T1000 (cell line): ENCODE measurements around the gene DCLK2.

ENCODE experiments used
- DNase-seq: peaks from one replicate; lab custom pipeline; 2025; ENCODE audit warnings: mixed read lengths; lab: John Stamatoyannopoulos, UW

DCLK2 gene

DNA sequence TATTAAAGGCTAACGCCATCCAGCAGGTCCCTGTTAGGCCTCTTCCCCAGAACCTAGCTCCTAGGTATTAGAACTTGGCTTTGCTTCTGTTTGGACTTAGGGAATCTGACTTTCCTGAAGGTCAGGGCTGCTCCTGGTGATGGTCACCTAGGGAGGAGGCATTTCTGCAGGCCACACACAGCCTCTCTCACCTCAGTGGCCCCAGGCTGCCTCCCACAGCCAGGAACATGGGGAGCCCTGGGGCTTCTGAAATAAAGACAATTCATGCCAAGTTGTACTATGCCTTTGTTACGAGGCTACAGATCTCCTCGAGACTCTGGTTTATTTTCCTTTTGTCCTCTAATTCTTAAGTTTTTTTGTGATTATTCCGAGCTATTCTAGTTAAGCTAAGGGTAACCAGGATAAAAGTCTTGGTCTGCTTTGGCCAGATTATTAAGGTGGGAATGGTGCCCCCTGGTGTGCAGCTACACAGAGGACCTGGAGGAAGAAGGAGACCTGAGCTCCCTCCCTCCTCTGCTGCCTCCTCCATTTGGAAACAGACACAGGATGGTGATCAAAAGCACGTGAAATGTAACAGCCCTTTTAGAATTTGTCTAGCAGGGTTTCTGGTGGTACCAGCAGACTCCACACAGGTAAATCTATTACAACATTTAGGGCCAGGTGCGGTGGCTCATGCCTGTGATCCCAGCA is 131.0 kb downstream of the DCLK2 start:
- no peak for DNase-seq

DNA sequence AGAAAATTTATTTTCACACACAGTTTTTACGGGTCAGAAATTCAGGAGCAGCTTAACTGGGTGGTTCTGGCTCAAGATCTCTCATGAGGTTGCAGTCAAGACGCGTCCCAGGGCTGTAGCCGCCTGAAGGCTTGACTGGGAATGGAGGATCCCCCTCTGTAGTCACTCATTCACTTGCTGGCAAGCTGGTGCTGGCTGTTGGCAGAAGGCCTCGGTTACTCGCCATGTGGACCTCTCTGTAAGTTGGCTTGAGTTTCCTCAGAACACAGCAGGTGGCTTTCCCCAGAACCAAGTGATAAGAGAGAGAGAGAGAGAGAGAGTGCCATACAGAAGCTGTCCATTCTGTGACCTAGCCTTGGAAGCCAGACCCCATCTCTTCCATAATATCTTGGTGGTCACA is 132.8 kb downstream of the DCLK2 start:
- no peak for DNase-seq

DNA sequence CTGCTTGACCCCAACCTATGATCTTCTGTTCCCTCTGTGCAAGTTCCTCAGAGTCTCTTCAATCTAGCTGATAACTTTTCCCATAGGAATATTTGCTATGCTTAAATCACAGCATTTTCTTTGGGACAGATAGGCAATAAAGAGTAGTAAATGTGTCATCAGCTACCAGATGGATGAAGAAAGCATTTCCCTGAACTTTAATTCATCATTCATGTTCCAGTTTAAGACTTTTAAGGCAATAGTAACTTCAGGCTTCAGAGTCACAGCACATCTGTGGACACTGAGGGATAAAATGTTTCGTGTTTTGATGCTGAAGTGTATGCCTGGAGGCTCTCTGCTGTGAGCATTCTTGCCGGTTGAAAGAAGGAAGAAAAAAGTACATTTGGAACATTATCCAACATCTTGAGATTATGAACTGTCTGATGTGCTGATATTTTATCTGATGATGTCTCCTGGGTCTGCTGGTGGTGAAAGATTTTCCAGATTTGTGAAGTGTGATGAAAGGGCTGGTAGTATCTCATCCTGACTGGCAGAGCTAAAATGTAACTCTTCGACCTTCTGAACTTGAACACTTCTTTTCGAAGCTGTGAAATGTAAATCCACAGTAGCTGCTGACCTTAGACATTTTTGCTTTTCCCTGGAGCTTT is 133.7 kb downstream of the DCLK2 start:
- DNase-seq, result no peak

DNA sequence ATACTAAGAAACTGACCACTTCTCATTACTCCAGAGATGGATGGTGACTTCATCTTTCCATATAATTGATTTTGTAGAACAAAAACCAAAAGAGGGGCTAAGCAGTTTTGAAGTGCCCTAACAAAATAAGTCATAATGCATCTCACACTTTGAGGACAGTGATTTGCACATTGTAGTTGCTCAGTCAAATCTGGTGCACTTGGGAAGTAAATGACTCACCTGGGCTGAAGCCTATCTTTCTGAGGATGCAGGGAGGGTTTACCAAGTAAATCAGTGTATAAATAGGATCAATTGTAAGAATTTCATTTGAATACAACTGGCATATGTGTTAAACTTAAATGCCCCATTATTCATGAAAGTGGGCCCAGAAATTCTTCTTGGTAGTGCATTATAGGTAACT is 134.2 kb downstream of the DCLK2 start:
- no peak for DNase-seq

DNA sequence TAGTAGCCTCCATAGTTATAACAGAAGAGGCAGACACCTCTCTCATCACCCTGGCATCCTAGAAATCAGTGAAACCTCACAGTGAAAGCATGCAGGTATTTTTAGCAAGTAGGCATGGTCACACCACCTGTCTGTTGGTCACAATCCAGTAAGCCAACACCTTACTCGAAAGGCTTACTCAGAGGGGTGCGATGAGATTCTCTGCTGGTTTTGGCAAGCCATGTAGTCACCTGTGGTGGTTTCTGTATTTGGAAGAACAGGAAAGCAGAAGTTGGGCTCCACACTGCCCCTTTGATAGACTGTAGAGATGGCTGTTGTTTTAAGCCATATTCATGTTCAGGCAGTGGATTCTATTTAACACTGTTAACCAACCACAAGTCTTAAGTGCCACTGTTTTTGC is 134.7 kb downstream of the DCLK2 start:
- DNase-seq, result no peak

DNA sequence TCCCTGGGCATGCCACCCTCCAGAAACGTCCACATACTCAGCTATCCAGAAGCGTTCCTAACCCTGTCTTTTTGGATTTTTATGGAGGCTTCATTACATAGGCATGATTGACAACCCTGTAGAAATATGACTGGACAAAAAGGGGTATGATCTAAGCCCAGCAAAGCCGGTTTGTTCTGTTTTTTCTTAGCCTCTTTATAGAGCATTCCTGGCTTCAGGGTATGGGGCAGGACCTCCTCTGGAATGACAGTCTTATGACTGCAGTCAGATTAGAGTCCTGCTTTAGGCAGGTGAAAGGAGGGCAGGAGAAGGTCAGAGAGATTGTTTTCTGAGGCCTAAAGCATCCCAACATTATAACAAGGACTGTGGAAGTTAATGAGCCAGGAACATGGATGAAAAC is 137.4 kb downstream of the DCLK2 start:
- DNase-seq, result no peak

DNA sequence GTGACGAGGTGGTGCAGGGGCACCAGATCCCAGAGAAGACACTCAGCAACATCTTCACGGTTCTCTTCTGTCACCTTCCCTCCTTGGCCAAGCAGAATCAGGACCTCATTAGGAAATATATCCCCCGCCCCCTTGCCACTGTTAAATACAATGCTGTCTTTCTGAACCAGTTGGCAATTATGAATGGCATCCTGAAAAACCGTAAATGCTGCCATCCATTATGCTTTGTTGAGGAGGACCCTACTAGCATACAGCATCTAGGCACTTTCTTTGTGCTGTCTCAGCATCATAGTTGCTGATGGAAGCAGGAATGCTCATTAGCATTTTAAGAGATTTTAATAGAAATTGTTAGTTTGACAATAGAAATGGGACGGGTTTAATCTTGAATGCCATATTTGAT is 138.5 kb downstream of the DCLK2 start:
- DNase-seq, result no peak

DNA sequence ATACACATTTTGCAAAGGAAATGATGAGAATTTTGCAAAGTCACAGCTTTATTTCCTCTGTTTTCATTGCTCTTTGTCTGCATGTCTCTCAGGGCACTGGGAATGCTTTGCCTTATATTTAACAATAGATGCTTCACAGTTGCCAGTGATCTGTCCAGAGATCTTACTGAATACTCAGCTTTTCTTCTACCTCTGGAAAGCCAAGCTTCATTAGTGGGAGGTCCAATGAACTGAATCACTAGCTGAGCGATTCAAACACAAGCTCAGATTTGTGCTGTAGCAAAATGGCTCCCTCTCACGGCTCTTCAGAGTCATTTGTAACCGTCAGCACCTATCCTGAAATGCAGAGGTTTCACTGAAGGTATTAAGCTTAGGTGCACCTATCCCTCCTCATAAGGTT is 138.9 kb downstream of the DCLK2 start:
- DNase-seq, result no peak

DNA sequence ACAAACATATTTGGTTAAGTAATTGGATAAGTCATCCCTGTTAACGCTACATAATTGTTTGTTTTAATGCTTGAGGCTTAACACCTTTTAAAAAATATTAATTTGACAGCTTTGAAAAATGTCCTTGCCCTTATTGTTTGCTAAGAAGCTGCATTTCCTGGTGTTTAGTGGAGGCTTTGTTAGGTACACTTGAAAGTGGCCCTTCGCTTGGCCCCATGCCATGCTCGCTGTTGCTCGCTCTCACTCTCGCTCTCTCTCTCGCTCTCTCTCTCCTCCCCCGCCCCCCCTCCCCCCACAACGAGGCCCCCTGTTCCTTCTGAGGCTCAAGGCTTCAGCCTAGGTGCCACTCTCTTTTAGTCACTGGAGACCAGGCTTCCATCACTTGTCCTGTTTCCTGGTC is 139.6 kb downstream of the DCLK2 start:
- no peak for DNase-seq

DNA sequence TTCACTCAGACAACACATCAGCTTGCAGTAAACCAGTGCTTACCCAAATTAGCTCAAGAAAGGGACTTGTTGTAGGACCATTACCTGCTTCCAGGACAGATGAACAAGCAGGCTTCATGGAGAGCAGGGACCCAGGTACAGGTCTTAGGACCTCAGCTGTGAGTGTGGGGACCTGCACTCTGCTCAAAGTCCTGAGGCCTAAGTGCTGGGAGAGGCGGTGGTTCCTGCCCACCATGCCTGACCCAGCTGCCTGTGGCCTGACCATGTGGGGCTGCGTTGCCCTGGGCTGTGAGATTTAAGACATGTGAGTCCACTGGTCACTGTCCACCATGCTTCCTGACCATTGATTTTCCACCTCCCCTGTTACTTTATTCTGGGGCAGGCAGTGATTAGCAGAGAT is 140.2 kb downstream of the DCLK2 start:
- DNase-seq, result no peak

DNA sequence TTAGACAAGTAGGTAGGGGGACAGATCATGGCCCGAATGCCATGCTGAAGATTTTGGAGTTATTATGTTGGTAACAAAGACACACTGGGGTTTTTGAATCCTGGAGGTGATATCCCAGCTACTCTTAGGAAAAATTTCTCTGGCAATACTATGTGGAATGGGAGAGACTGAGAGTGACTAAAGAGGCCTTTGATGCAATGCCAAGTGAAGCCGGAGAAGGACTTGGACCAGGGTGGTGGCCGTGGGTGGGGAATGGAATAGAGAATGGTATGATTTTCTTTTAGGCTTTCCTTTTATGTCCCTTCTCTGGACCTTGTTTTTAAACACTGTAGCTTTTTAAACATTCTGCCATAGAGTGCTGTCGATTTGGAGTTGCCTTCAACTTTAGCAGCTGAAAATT is 141.6 kb downstream of the DCLK2 start:
- DNase-seq, result no peak

DNA sequence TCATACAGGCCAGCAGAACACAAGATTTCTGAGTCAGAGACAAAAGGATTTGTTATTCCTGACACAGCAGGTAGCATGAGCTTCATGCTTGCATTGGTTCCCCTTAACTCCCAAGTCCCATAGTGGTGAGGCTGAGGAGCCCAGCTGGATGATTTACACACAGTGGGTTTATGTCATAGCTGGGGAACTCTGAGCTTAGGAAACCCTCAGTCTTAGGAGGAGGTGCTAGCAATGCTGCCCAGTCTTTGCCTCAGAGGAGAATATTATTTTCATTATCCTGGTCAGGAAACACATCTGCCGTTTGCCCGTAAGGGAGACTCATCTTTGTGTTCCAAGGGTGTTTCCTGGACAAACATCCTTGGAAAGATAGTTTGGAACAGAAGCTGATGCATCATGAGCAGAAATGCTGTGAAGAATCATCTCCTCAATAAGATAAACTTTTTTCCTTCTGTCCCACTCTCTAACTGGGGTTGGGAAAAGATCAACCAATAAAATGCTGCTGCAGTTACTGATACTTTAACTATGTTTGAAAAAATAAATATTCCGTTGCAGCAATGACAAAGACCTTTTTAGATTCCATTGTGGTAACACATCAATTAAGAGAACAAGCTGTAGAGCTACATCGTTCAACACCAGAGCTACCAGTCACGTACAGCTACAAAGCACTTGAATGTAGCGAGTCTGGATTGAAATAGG is 146.8 kb downstream of the DCLK2 start:
- DNase-seq, result peak; percentile 29

DNA sequence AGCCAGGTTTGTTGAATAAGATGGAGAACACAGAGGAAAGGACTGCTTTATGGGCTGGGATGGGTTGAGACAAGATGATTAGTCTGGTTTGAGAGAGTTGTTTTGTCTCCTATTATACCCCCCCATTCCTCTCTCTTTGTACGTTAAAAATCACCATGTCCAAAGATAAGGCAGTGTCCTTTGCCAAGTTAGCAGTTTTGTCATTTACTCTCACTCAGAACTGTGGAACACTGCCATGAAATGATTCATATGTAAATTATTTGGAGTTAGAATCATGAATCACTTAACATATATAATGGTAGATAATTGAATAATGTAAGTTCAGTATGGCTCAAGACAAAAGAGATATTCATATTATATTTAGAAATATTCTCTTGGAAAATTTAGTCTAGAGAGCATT is 151.3 kb downstream of the DCLK2 start:
- no peak for DNase-seq

DNA sequence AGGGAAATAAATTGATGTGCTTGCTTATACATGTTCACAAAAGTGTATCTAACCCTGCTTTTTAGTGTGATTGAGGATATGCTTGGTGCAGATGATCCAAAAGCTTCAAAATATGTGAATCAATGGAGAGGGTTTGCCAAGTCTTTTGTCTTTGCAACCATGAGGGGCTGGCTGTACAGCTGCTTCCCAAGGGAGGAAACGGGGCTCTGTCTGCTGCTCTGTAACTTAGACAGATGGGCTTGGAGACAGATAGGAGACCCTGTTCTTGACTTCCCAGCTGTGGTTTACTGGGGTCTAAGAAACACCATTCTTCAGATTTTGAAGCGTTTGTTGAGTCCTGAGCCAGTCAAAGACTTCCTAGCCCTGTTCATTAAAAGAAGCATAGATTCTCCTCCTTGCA is 152.3 kb downstream of the DCLK2 start:
- no peak for DNase-seq

DNA sequence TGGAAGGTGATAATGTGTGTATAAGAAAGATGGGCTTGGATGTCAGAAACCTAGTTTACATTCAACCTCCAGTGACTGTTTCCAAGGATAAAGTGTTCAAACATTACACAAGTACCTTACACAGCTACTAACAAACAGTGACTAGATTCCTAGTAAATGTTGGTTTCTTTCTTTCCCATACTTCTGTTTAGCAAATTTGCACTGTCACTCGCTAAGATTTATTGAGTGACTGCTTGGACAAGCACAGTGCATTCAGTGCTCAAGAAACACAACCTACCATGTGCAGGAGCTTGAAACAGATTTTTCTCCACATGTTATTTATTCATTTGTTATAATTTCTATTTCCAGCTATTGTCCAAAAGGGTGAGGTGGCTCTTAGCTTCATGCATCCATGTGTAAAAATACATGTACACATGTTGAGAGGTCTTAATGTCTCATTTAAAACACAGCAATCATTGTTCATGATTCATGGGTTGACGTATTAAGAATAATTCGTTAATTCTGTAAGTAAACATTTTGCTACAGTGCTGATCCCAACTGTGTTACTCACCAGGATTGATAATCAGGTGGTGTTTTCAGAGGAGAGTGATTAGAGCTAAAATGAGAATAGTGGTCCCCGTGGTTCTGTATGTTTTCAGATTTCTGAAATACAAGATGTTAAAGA is 153.0 kb downstream of the DCLK2 start:
- no peak for DNase-seq

DNA sequence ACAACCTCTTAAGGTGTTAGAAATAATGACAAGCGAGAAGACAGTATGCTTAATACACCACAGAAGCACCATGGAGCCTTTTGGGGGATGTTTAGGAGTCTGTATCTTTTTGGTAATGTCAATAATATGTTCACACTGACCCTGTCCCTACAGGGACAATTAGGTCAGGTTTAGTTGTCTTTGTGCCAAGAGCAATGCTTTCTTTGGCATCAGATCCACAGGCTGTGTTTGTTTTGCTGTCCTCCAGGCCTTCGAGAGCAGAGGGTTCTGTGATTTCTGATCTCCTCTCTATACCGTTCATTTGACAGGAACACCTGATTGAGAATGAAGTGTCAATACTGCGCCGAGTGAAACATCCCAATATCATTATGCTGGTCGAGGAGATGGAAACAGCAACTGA is 153.8 kb downstream of the DCLK2 start:
- no peak for DNase-seq

DNA sequence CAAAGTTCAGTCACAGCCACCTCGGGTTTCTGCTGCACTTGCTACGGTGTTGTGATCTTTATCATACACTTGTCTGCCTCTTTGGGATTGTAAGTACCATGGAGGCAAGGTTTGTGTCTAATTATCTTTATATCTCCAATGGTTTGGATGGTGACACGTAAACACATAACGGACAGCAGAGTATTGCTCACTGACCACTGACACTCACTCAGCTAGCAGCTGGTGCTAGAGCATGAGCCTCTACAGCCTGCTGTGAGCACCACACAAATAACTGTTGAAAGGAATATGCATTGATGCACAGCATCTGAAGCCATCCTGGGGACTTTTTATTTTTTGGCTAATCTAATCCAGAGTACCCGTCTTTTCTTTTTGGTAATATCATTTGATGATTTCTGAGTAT is 156.0 kb downstream of the DCLK2 start:
- DNase-seq, result no peak

DNA sequence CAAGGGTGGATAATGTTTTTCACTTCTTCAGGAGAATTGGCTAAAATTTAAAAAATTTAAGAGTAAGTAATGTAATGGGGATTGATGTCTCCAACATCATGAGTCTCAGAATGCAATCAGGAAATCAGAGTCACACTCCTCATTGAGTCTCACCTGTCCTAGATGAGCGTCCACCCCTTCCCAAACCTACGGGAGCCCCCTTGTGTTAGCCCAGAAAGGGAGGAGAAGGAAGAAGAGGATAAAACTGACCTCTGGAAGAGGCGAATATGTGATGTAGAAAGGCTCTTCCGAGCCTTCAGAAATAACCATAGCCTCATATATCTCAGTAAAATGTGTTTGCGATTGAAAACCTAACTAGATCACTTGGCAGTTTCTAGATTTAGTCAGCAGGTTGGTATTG is 157.1 kb downstream of the DCLK2 start:
- no peak for DNase-seq

DNA sequence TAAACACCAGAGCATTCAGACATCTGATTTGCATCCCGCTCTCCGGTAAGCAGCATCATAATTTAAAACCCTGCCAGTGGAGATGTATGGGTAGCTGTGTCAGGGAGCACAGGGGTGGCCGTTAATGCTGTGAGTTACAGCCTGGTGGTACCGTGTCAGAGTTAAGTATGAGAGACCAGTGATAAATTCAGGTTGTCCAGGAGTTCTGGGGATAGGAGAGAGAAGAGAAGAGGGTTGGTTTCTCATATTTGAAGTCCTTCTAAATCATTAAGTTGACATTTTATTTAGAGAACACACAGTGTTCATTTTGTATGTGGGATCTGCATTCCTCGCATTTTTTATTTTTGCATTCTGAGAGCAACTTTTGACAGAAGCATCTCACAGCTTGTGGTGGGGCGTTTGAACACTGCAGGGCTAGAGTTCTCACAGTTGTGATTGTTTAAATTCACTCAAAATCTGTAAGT is 157.6 kb downstream of the DCLK2 start:
- no peak for DNase-seq

DNA sequence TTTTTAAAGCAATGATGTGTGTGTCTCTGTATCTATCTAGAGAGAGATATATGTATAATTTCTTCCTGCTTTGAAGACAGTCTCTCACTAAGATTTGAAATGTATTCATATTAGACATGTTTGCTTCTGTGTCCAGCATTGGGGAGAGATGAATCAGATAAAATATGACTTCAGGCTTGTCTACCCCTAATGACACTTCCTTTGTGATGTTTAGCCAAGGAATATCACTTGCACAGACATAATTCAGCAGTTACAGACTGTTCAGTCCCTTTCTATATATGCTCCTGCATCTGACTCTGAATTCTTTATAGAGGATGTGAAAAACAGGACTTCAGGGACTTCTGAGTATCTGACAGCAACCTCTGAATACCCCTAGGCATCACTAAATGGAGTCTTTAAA is 158.4 kb downstream of the DCLK2 start:
- DNase-seq, result no peak

DNA sequence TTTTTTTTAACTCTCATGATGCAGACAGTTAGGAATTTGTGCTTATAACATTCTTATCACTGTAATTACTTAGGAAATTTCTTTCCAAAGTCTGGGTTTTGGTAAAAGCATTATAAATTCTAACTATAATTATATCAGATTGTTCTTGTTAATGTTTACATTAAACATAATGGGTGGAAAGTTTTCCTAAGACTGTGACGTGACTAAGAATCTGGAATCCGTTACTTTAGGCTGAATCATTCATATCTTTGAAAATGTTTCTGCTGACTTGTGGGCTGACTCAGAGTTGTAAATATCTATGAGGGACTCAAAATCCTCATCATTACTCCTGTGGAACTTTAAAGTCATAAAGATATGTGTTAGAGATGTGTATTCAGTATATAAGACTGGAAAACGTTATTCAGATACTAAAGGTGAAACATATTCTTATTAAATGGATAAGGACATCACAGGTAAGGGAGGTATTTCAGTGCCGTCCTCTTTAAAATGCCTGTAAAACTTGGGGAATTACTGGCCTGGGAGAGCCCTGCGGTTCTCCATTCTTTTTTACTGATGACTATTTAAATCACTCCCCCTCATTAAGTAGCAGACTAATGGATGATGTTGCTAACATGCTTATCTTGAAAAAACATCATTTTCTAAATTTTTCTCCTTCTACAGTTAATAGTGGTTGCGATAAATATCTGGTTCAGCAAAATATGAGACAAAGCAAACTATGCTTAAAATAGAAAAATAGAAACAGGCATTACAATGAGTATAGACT is 159.0 kb downstream of the DCLK2 start:
- no peak for DNase-seq

DNA sequence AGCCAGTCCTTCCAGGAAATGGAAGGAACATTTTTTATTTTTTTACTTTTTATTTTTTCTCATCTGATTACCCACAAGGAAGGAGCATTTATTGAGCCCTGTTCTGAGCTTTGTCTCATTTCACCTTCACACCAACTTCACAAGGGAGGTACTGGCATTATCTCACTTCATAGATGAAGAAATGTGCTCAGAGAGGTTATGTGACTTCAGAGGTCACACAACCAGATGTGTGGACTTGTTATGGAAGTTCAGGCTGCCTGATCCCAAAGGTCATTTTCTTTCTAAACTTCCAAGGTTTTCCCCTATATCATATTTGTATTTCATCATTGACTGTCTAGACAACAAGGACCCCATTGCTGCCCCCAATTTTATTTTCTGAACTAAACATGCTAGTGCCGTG is 160.3 kb downstream of the DCLK2 start:
- no peak for DNase-seq
